DND-41 (cell line): ENCODE data around the gene ZHX3.

Experiments
- ATAC-seq: fragments of 200-7000 bp; cut with Tn5 transposase; 3 replicates; pipeline ENCODE4 v1.9.1; 2021; ENCODE audit warnings: low read depth; ENCODE audit not compliant: insufficient read depth
- DNase-seq: peaks from one replicate; pipeline ENCODE4 v3.0.0-alpha.2; 2020
- H2AFZ ChIP-seq: 2 replicates; pipeline ENCODE4 v1.6.0; 2012; ENCODE audit warnings: low read depth, low read length
- H3K27ac ChIP-seq: 2 replicates; pipeline ENCODE4 v1.5.1; 2012; ENCODE audit warnings: low read length, inconsistent platforms
- H3K27me3 ChIP-seq: fragments of 200-600 bp; sonication (generic); 2 replicates; pipeline ENCODE4 v1.6.0; 2012; ENCODE audit warnings: low read length, mild to moderate bottlenecking, inconsistent platforms; ENCODE audit not compliant: insufficient read depth, poor library complexity
- H3K36me3 ChIP-seq: 2 replicates; pipeline ENCODE4 v1.5.1; 2012; ENCODE audit warnings: low read length, inconsistent platforms; ENCODE audit not compliant: insufficient read depth
- H3K4me1 ChIP-seq: 2 replicates; pipeline ENCODE4 v1.5.1; 2012; ENCODE audit warnings: mild to moderate bottlenecking, low read length; ENCODE audit not compliant: insufficient read depth
- H3K4me2 ChIP-seq: 2 replicates; pipeline ENCODE4 v1.6.0; 2012; ENCODE audit warnings: mild to moderate bottlenecking, moderate library complexity, low read length, inconsistent platforms; ENCODE audit not compliant: insufficient read depth
- H3K4me3 ChIP-seq, 2 experiments: fragments of 200-600 bp in 1 of 2; shearing (Covaris generic) in 1 of 2; 2 replicates each; pipeline ENCODE4 v1.5.1; 2012 to 2016; ENCODE audit warnings: inconsistent platforms in 2 of 2, low read length in 2 of 2, mild to moderate bottlenecking in 2 of 2, low read depth in 1 of 2, moderate library complexity in 1 of 2
- H3K79me2 ChIP-seq: 2 replicates; pipeline ENCODE4 v1.6.0; 2012; ENCODE audit warnings: low read length, inconsistent platforms; ENCODE audit not compliant: insufficient read depth
- H3K9ac ChIP-seq: 2 replicates; pipeline ENCODE4 v1.6.0; 2012; ENCODE audit warnings: low read depth, mild to moderate bottlenecking, inconsistent platforms, low read length, moderate library complexity
- H3K9me3 ChIP-seq: 2 replicates; pipeline ENCODE4 v1.5.1; 2012; ENCODE audit warnings: low read length, moderate library complexity, mild to moderate bottlenecking, inconsistent platforms; ENCODE audit not compliant: insufficient read depth, severe bottlenecking
- H4K20me1 ChIP-seq: 2 replicates; pipeline ENCODE4 v1.6.0; 2012; ENCODE audit warnings: low read length; ENCODE audit not compliant: insufficient read depth
- EZH2 ChIP-seq: IDR thresholded peaks from 3 replicates; pipeline ENCODE4 v1.6.1; 2012; ENCODE audit warnings: borderline replicate concordance, low read depth, mild to moderate bottlenecking, moderate library complexity, low read length, inconsistent platforms; ENCODE audit not compliant: severe bottlenecking
- TF ChIP-seq, protein P1 (sequence below): IDR thresholded peaks from 2 replicates; pipeline ENCODE4 v1.5.1; 2012; ENCODE audit warnings: borderline replicate concordance, low read length, moderate library complexity, mild to moderate bottlenecking; ENCODE audit not compliant: poor library complexity, severe bottlenecking; ENCODE audit errors: extremely low read depth

The ZHX3 gene

DNA sequence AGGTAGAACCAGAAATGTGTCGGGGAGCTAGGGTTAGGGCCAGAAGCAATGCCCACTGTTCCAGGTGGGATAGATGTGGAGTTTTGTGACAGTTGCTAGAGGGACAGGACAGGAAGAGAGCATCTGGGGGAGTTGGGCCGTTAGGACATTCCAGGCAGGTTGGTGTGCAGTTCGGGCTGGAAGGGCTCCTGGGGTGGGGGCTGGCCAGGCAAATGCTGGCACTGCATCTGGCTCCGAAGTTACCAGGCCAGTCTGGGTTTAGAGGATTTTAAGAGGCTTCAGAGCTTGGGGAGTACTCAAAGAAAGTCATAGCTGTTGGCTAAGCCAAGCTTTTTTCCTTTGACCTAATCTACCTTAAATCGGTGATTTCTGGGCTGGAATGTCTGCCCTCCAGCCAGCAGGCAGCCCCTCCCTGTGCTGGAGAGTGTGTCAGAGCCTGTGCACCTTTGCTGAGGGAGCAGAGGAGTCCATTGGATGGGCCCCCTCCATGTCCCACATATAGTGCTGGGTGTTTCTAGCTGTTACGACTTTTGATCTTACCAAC lies 159.4 kb downstream of the ZHX3 start:
- no peak for DNase-seq
- peaks cover 45% of the 10 kb centered on the region for H3K4me1 ChIP-seq
- H3K36me3 ChIP-seq, result peaks cover 85% of the 10 kb centered on the region
- no peaks in the 10 kb centered on the region for H3K27me3 ChIP-seq
- H3K9me3 ChIP-seq, result no peaks in the 10 kb centered on the region
- no peak overlapping the region for H3K4me3 ChIP-seq
- peak overlapping the region; percentile 53; the same call in 1 of the 2 replicates for H3K4me2 ChIP-seq
- H3K9ac ChIP-seq, result no peak overlapping the region
- H3K79me2 ChIP-seq, result peaks cover 82% of the 10 kb centered on the region
- peak overlapping the region; percentile 69 for H3K27ac ChIP-seq
- H4K20me1 ChIP-seq, result peaks cover 98% of the 10 kb centered on the region
- no peak overlapping the region for H2AFZ ChIP-seq
- no peak for TF ChIP-seq EZH2
- TF ChIP-seq, protein P1, sequence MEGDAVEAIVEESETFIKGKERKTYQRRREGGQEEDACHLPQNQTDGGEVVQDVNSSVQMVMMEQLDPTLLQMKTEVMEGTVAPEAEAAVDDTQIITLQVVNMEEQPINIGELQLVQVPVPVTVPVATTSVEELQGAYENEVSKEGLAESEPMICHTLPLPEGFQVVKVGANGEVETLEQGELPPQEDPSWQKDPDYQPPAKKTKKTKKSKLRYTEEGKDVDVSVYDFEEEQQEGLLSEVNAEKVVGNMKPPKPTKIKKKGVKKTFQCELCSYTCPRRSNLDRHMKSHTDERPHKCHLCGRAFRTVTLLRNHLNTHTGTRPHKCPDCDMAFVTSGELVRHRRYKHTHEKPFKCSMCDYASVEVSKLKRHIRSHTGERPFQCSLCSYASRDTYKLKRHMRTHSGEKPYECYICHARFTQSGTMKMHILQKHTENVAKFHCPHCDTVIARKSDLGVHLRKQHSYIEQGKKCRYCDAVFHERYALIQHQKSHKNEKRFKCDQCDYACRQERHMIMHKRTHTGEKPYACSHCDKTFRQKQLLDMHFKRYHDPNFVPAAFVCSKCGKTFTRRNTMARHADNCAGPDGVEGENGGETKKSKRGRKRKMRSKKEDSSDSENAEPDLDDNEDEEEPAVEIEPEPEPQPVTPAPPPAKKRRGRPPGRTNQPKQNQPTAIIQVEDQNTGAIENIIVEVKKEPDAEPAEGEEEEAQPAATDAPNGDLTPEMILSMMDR, result no peak
- no peak for ATAC-seq

- H3K9me3 ChIP-seq, result no peaks in the 10 kb centered on the region
- peaks cover 100% of the 10 kb centered on the region for H4K20me1 ChIP-seq
- no peak overlapping the region for H3K4me2 ChIP-seq
- H2AFZ ChIP-seq, result no peak overlapping the region
- no peak overlapping the region for H3K4me3 ChIP-seq
- TF ChIP-seq EZH2, result no peak
- TF ChIP-seq, protein P1, result no peak
- no peaks in the 10 kb centered on the region for H3K27me3 ChIP-seq
- H3K27ac ChIP-seq, result peak overlapping the region; percentile 27
- no peak overlapping the region for H3K9ac ChIP-seq
- no peak for DNase-seq
- H3K79me2 ChIP-seq, result peaks cover 100% of the 10 kb centered on the region
- ATAC-seq, result no peak
- peaks cover 49% of the 10 kb centered on the region for H3K4me1 ChIP-seq
- H3K36me3 ChIP-seq, result peaks cover 70% of the 10 kb centered on the region
Measured at GRCh38 chr20:41155261-41155660, 162.3 kb downstream of the ZHX3 start.

- no peak overlapping the region for H2AFZ ChIP-seq
- peak; percentile 18 for ATAC-seq
- H4K20me1 ChIP-seq, result peaks cover 100% of the 10 kb centered on the region
- H3K36me3 ChIP-seq, result peaks cover 67% of the 10 kb centered on the region
- H3K9me3 ChIP-seq, result no peaks in the 10 kb centered on the region
- H3K4me3 ChIP-seq, result no peak overlapping the region
- no peak overlapping the region for H3K4me2 ChIP-seq
- H3K27me3 ChIP-seq, result no peaks in the 10 kb centered on the region
- H3K79me2 ChIP-seq, result peaks cover 100% of the 10 kb centered on the region
- TF ChIP-seq EZH2, result no peak
- TF ChIP-seq, protein P1, result no peak
- H3K27ac ChIP-seq, result peak overlapping the region; percentile 27
- H3K9ac ChIP-seq, result no peak overlapping the region
- peaks cover 53% of the 10 kb centered on the region for H3K4me1 ChIP-seq
- peak; percentile 46 for DNase-seq
Measured at GRCh38 chr20:41154436-41155176, 162.9 kb downstream of the ZHX3 start.
